ENCODE results near the gene NR0B2.

NR0B2 gene

GRCh38 chr1:26932531-26932930 is 18.8 kb upstream of the NR0B2 start:
- no peak for DNase-seq

GRCh38 chr1:26923711-26924110 is 9.9 kb upstream of the NR0B2 start:
- no peak for DNase-seq

GRCh38 chr1:26922901-26923300 is 9.1 kb upstream of the NR0B2 start:
- no peak for DNase-seq

- DNase-seq = no peak
These were observed 8.6 kb upstream of the NR0B2 start for GRCh38 chr1:26922431-26922729.

- DNase-seq = peak; percentile 90
These were observed 8.0 kb upstream of the NR0B2 start, which contains the start of gene NUDC for GRCh38 chr1:26921540-26922430. NUDC (plus strand) TSS chr1:26921743; CDS start chr1:26921849, 106 bp downstream.

- no peak for DNase-seq
These were observed 7.4 kb upstream of the NR0B2 start for GRCh38 chr1:26921126-26921539.

- DNase-seq = no peak
These were observed 1.5 kb upstream of the NR0B2 start for GRCh38 chr1:26915204-26915842.

GRCh38 chr1:26913389-26913753 is 404 bp downstream of the NR0B2 start:
- no peak for DNase-seq

- no peak for DNase-seq
These were observed 1.7 kb downstream of the NR0B2 start for GRCh38 chr1:26912147-26912490.

- DNase-seq = no peak
These were observed 2.2 kb downstream of the NR0B2 start for GRCh38 chr1:26911399-26912146.

- no peak for DNase-seq
These were observed 3.2 kb downstream of the NR0B2 start for GRCh38 chr1:26910343-26911160.

GRCh38 chr1:26909951-26910342 is 3.8 kb downstream of the NR0B2 start:
- DNase-seq = no peak

GRCh38 chr1:26907071-26907917 is 6.5 kb downstream of the NR0B2 start:
- no peak for DNase-seq

GRCh38 chr1:26900815-26901511 is 12.8 kb downstream of the NR0B2 start:
- DNase-seq = no peak

GRCh38 chr1:26900001-26900814 is 13.6 kb downstream of the NR0B2 start, which contains the start of gene GPATCH3:
GPATCH3 (minus strand) TSS chr1:26900467; CDS start chr1:26900442, 25 bp downstream.
- peak; percentile 84 for DNase-seq

GRCh38 chr1:26897351-26897750 is 16.4 kb downstream of the NR0B2 start:
- DNase-seq = no peak

- DNase-seq = no peak
These were observed 19.5 kb downstream of the NR0B2 start for GRCh38 chr1:26894263-26894662.

GRCh38 chr1:26890467-26890796 is 23.3 kb downstream of the NR0B2 start:
- no peak for DNase-seq

- DNase-seq = peak; percentile 65
These were observed 24.0 kb downstream of the NR0B2 start, which contains the start of gene GPN2 for GRCh38 chr1:26889551-26890466. GPN2 (minus strand) TSS chr1:26890283; CDS start chr1:26890096, 187 bp downstream.

Measured in T-helper 9 cell (primary cell).